NT2/D1 (cell line): ENCODE data around the gene ERC2.

ENCODE experiments used
- SUZ12 ChIP-seq: IDR thresholded peaks from 2 replicates; pipeline ENCODE4 v1.6.1; 2011; ENCODE audit not compliant: insufficient read length, insufficient read depth; ENCODE audit errors: extremely low read depth
- ZNF274 ChIP-seq: IDR thresholded peaks from 2 replicates; pipeline ENCODE4 v1.6.1; 2011; ENCODE audit warnings: mild to moderate bottlenecking, low read depth, low read length

DNA sequence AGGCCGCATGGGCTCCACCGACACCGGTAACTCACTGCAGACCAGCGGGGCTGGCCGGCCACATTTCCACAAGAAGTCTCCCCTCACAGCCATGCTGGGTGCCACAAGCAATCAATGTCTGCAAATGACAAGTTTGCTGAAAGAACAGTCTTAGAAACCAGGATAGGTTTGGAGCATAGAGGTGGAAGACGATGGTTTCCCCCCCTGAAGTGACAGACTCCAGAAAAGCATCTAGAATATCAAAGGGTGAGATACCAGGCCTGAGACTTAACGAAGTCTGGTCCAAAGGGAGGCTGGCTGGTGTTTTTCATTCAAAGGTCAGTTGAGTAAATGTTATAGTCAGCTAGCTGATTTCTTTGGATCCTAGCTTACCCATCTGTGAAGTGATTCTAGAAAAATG lies 931.1 kb downstream of the ERC2 start:
- TF ChIP-seq SUZ12 (no peak), ZNF274 (no peak)
